PFSK-1 (cell line): Measurements from ENCODE around the gene DCAF11.

Experiments
- FOXP2 ChIP-seq: optimal IDR thresholded peaks from 2 replicates; pipeline ENCODE3; 2011; ENCODE audit warnings: borderline replicate concordance, control low read depth, inconsistent platforms; ENCODE audit not compliant: insufficient read depth; ENCODE audit errors: extremely low read length, extremely low read depth
- POLR2AphosphoS5 ChIP-seq: IDR thresholded peaks from 2 replicates; pipeline ENCODE4 v1.6.1; 2012; ENCODE audit warnings: low read depth, mild to moderate bottlenecking, control low read depth, low read length, moderate library complexity
- SIN3A ChIP-seq: IDR thresholded peaks from 2 replicates; pipeline ENCODE4 v1.6.1; 2012; ENCODE audit warnings: mild to moderate bottlenecking, low read length, moderate library complexity, borderline replicate concordance; ENCODE audit not compliant: insufficient read depth
- TAF1 ChIP-seq: IDR thresholded peaks from 2 replicates; pipeline ENCODE4 v1.6.1; 2012; ENCODE audit warnings: low read length, control low read depth, borderline replicate concordance; ENCODE audit not compliant: insufficient read depth
- TF ChIP-seq, protein P1 (sequence below), 2 experiments: IDR thresholded peaks; 2 replicates each; pipeline versions ENCODE4 v1.6.1 to v1.8.0; 2011 to 2012; ENCODE audit warnings: low read depth in 2 of 2, low read length in 2 of 2, control low read depth in 1 of 2, inconsistent platforms in 1 of 2, mild to moderate bottlenecking in 1 of 2, moderate library complexity in 1 of 2; ENCODE audit not compliant: insufficient read depth in 1 of 2

The DCAF11 gene

DNA sequence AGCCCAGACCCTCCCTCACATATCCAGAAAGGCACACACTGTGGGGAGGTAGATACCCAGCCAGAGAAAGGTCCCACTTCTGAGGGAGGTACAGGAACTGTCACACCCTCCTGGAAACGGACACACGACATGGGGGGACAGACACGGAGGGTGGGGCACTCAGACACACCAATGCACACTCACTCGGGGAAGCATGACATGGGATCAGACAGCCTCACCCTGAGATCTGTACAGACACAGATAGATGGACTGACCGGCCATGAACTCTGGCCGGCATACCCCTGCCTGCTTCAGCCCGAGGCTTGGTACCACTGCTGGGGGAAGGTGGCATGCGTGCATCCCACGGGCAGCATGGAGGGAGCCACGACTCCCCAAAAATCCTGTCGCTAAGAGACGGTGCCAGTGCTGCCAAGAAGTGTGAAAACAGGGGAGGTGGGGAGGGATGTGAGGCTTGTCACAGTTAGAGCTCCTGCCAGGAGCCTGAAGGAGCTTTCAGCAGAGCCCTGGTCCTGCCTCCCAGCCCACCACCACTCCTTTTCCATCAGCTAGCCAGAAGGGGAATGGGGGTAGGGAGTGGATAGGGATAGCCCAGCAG, 42.6 kb upstream of the DCAF11 start:
- TF ChIP-seq FOXP2, result no peak
- TF ChIP-seq, protein P1, sequence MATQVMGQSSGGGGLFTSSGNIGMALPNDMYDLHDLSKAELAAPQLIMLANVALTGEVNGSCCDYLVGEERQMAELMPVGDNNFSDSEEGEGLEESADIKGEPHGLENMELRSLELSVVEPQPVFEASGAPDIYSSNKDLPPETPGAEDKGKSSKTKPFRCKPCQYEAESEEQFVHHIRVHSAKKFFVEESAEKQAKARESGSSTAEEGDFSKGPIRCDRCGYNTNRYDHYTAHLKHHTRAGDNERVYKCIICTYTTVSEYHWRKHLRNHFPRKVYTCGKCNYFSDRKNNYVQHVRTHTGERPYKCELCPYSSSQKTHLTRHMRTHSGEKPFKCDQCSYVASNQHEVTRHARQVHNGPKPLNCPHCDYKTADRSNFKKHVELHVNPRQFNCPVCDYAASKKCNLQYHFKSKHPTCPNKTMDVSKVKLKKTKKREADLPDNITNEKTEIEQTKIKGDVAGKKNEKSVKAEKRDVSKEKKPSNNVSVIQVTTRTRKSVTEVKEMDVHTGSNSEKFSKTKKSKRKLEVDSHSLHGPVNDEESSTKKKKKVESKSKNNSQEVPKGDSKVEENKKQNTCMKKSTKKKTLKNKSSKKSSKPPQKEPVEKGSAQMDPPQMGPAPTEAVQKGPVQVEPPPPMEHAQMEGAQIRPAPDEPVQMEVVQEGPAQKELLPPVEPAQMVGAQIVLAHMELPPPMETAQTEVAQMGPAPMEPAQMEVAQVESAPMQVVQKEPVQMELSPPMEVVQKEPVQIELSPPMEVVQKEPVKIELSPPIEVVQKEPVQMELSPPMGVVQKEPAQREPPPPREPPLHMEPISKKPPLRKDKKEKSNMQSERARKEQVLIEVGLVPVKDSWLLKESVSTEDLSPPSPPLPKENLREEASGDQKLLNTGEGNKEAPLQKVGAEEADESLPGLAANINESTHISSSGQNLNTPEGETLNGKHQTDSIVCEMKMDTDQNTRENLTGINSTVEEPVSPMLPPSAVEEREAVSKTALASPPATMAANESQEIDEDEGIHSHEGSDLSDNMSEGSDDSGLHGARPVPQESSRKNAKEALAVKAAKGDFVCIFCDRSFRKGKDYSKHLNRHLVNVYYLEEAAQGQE (IDR thresholded peaks at IDR 0.05; ENCODE audit: insufficient read depth in 1 of 2, low read depth in 2 of 2, low read length in 2 of 2), result no peak

DNA sequence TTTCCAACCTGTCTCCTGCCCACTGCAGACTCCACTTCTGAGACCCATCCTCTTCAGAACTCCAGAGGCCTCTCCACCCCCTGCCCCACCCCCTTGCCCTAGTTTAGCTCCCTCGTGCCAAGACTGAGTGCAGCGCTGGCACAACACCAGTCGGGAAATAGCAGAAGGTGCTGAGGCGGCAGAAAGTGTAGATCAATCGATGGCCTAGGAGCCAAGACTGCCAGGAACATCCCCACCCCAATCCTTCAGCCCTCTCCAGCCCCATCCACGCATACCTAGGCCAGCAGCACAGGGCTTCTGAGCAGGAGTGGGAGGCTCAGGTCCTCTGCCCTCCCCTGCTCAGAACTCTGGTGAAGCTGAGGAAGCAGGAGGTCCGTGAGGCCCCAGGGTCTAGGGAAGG, 42.1 kb upstream of the DCAF11 start:
- TF ChIP-seq POLR2AphosphoS5 (no peak), SIN3A (no peak), FOXP2 (no peak), TAF1 (no peak)
- TF ChIP-seq, protein P1 (IDR thresholded peaks at IDR 0.05; ENCODE audit: insufficient read depth in 1 of 2, low read depth in 2 of 2, low read length in 2 of 2), result no peak

DNA sequence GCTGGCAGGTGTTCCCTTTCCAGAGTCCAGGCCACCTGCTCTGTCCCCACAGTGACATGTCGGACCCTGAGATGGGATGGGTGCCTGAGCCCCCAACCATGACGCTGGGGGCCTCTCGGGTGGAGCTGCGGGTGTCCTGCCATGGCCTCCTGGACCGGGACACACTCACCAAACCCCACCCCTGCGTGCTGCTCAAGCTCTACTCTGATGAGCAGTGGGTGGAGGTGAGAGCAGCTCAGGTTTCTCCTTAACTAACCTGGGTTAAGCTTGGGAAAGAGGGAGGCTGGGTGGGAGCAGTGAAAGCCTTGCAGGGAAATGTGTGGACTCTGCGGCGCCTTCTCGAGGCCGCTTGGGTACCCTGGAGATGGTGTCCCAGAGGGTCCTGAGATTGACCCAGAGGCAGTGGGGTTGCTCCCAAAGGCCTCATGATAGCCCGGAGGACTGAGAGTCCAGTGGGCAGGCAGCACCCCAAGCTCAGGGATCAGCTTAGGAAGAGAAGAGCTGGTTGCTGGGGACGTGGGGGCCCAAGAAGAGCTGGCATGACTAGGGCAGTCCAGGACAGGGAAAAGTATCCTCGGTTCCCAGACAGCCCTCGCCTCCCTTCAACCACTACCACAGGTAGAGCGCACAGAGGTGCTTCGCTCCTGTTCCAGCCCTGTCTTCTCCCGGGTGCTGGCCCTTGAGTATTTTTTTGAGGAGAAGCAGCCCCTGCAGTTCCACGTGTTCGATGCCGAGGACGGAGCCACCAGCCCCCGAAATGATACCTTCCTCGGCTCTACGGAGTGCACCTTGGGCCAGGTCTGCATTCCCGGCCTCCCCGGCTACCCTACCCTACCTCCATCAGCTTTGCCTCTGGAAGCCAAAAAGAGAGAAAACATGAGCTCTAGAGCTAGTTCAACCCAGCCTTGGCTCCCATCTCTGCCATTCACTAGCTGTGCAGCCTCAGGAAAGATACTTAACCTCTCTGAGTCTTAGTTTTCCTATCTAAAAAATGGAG, 41.4 kb upstream of the DCAF11 start:
- no peak for TF ChIP-seq TAF1
- TF ChIP-seq POLR2AphosphoS5, result no peak
- no peak for TF ChIP-seq SIN3A

DNA sequence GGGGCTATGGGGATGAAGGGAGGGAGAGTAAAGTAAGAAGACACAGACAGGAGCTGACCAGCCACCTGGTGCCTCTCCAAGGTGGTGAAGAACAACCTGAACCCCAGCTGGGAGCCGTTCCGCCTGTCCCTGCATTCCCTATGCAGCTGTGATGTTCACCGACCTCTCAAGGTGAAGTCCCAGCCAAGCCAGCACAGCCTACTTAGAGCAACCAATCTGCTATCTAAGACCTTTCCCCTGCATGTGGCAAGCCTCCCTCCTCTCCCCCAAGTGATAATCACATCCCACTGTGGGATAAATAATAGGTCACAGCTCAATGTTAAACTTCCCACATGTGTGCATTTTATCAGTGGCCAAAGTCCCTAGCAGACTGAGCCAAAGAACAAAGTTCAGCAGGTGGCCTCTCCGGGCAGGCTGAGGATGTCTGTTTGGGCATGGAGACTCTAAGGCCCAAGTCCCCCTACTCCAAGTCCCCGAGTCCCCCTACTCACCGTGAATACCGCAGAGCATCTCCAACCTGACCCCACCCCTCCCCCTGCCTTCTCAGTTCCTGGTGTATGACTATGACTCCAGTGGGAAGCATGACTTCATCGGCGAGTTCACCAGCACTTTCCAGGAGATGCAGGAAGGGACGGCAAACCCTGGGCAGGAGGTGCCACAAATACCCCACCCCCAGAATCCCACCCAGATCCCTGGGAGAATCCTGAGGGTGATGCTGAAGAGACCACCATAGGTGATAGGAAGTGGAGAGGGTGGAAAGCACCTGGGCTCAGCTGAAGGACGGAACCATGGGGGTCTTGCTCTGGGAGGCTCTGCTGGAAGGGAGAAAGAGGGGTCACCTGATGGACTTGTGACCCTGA, 39.7 kb upstream of the DCAF11 start:
- TF ChIP-seq TAF1 (no peak), FOXP2 (no peak), POLR2AphosphoS5 (no peak), SIN3A (no peak)
- TF ChIP-seq, protein P1 (IDR thresholded peaks at IDR 0.05; ENCODE audit: insufficient read depth in 1 of 2, low read depth in 2 of 2, low read length in 2 of 2), result no peak

DNA sequence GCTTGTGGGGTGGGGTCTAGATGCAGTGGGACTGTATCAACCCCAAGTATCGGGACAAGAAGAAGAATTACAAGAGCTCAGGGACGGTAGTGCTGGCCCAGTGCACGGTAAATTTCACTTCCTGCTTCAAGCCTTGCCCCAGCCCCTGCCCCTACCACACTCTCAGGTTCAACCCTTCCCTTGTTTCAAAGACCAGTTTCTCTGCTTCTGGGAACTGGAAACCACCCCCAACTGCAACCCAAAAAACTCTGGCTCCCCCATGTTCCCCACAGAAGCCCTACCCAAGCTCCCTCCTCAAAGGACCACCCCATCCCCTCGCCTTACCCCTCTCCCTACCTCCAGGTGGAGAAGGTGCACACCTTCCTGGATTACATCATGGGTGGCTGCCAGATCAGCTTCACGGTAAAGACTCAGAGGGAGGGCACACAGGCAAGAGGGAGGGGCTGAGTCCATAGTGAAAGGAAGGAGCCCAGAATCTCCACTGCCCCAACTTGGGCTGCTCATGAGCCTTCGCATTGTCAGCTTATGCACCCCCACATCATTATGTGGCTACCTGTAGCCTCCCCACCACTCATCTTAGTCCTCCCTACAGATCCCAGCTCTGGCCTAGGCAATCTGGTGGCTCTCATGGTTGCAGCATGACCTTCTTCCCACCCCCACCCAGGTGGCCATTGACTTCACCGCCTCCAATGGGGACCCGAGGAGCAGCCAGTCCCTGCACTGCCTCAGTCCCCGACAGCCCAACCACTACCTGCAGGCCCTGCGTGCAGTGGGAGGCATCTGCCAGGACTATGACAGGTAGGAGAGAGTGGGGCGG, 38.9 kb upstream of the DCAF11 start:
- no peak for TF ChIP-seq FOXP2
- TF ChIP-seq, protein P1 (IDR thresholded peaks at IDR 0.05; ENCODE audit: insufficient read depth in 1 of 2, low read depth in 2 of 2, low read length in 2 of 2), result no peak
- TF ChIP-seq SIN3A, result no peak
- TF ChIP-seq TAF1, result no peak
- no peak for TF ChIP-seq POLR2AphosphoS5
